ENCODE measurements around the gene MISP. TPM values are rescaled to one million over a fixed set of nuclear protein-coding genes. Genes with fewer than 3 reads are reported as not detected.

The MISP gene
- total and polyA plus RNA-seq, 2 of the 8 experiments (the other 6 are each of a cell fraction or from before 2014, with no cell fraction given), result 0.43 to 0.45 TPM

- no peak overlapping the region for H2BK15ac ChIP-seq (ENCODE audit: low read length)
- no peak overlapping the region for H2AFZ ChIP-seq (ENCODE audit: low read length)
- 0 out of 2 replicates have a peak overlapping the region, but pooled peaks have one; percentile 14 for H2BK12ac ChIP-seq (ENCODE audit: low read depth, low read length)
- FAIRE-seq (no peak), DNase-seq (ENCODE audit: low read depth in 1 of 2, low spot score in 2 of 2) (peak in 1 of 2 experiments; percentile 60)
- peaks cover 0 to 2% (median 0%) of the 10 kb centered on the region in 4 experiments; a peak in 2 of 7 replicates for H3K27me3 ChIP-seq (replicated peaks in 1 of 4; ENCODE audit: control insufficient read depth in 3 of 4, extremely low read depth in 1 of 4, insufficient read depth in 3 of 4, low read length in 3 of 4)
- H3K9ac ChIP-seq (replicated peaks in 1 of 4; ENCODE audit: extremely low read depth in 1 of 4, low read depth in 3 of 4, low read length in 3 of 4), result no peak overlapping the region
- H4K91ac ChIP-seq (replicated peaks; ENCODE audit: insufficient read length, low read length), result peak overlapping the region; percentile 25
- no peak overlapping the region for H3K27ac ChIP-seq (ENCODE audit: low read depth, low read length)
- H4K20me1 ChIP-seq (replicated peaks in 1 of 2; ENCODE audit: control insufficient read depth in 1 of 2, insufficient read depth in 2 of 2, low read length in 2 of 2), result peaks cover 0 to 3% of the 10 kb centered on the region in 2 experiments
- no peaks in the 10 kb centered on the region; the same call in none of the 2 replicates for H3K79me1 ChIP-seq (ENCODE audit: low read depth, low read length)
- no peak overlapping the region; the same call in 1 of the 2 replicates for H2AK5ac ChIP-seq (ENCODE audit: low read depth, low read length)
- H4K5ac ChIP-seq (ENCODE audit: insufficient read length, low read depth, low read length), result no peak overlapping the region
- no peaks in the 10 kb centered on the region for H3K36me3 ChIP-seq (ENCODE audit: control insufficient read depth in 2 of 4, insufficient read depth in 4 of 4, low read length in 3 of 4)
- CTCF ChIA-PET (ENCODE audit: partially characterized antibody), result interaction anchor here (0.9 to 1.5 kb wide), 3 partner anchors 11 to 200 kb away, joined by 3 to 4 read pairs (median 4); no protein-coding TSS in a partner anchor
- H3K56ac ChIP-seq (replicated peaks; ENCODE audit: insufficient read length, low read depth, low read length), result no peak overlapping the region
- peaks cover 4 to 6% of the 10 kb centered on the region in 2 experiments; a peak in 2 of 4 replicates for H3K9me3 ChIP-seq (ENCODE audit: insufficient read depth in 2 of 2, low read depth in 1 of 2, low read length in 1 of 2)
- 0 out of 2 replicates have a peak overlapping the region, but pooled peaks have one; percentile 29 for H4K8ac ChIP-seq (ENCODE audit: extremely low read depth, insufficient read depth, low read length)
- H2BK5ac ChIP-seq (ENCODE audit: low read depth, low read length), result peak overlapping the region; percentile 63; the same call in 1 of the 2 replicates
- no peak overlapping the region for H2BK120ac ChIP-seq (replicated peaks; ENCODE audit: low read depth, low read length)
- H3K4me1 ChIP-seq (replicated peaks in 1 of 4; ENCODE audit: control insufficient read depth in 3 of 4, insufficient read depth in 4 of 4, low read length in 3 of 4), result peaks cover 0 to 8% (median 5%) of the 10 kb centered on the region in 4 experiments; a peak in 4 of 7 replicates
- WGBS, 2 experiments (ENCODE audit: extremely low coverage in 1 of 2, insufficient coverage in 1 of 2, insufficient read length in 1 of 2, insufficient replicate concordance in 2 of 2, low coverage in 1 of 2, low lambda C conversion rate in 2 of 2, missing lambda C conversion rate in 1 of 2), result 77% methylated on average over 19 of the region's 23 CpGs; no CpG with 5 or more reads in 1 of the 2 experiments
- H3K4ac ChIP-seq (replicated peaks; ENCODE audit: insufficient read length, low read depth, low read length), result no peak overlapping the region
- no peaks in the 10 kb centered on the region for H3K79me2 ChIP-seq (ENCODE audit: control insufficient read depth in 1 of 2, insufficient read depth in 2 of 2, low read length in 2 of 2)
- POLR2A ChIA-PET (ENCODE audit: partially characterized antibody), result interaction anchor here (0.8 to 1.2 kb wide), 2 partner anchors 10 to 49 kb away, joined by 3 to 4 read pairs; no protein-coding TSS in a partner anchor
- TF ChIP-seq CHD1 (IDR thresholded peaks at IDR 0.05; ENCODE audit: low read depth, low read length) (no peak), GABPA (IDR thresholded peaks at IDR 0.05; ENCODE audit: borderline replicate concordance, insufficient read depth, low read length) (0 out of 2 replicates have a peak, but pooled peaks have one; percentile 8)
- no peak overlapping the region for H3K4me2 ChIP-seq (ENCODE audit: insufficient read depth in 1 of 2, low read depth in 2 of 2, low read length in 2 of 2)
- H3K23ac ChIP-seq (ENCODE audit: insufficient read length), result no peak overlapping the region
- H3K14ac ChIP-seq (ENCODE audit: insufficient read length), result no peak overlapping the region
- no peak overlapping the region for H2BK20ac ChIP-seq (ENCODE audit: low read length)
- 0 out of 2 replicates have a peak overlapping the region, but pooled peaks have one; percentile 32 for H3K18ac ChIP-seq (ENCODE audit: extremely low read depth, low read length)
- no peak overlapping the region; a peak in 2 of 8 replicates for H3K4me3 ChIP-seq (ENCODE audit: extremely low read depth in 1 of 4, insufficient read depth in 2 of 4, low read depth in 3 of 4, low read length in 4 of 4)
- no peaks in the 10 kb centered on the region for H3K23me2 ChIP-seq (ENCODE audit: low read depth, low read length)
Observed at GRCh38 chr19:718251-718951, 32.5 kb upstream of the MISP start.
